HEK293 (cell line): ENCODE results near the gene EDA.

Experiments used
- CTCF ChIA-PET: fragments of 350-600 bp; formaldehyde crosslinking; extraction: SDS; loops from one replicate; lab custom pipeline; 2021; ENCODE audit warnings: antibody characterized with exemption; lab: Yijun Ruan, JAX
- POLR2A ChIA-PET: fragments of 300-600 bp; formaldehyde crosslinking; extraction: SDS; loops from one replicate; lab custom pipeline; 2020; ENCODE audit warnings: antibody characterized with exemption, inconsistent platforms; lab: Yijun Ruan, JAX
- H3K27ac ChIP-seq: fragments of 200-500 bp; sonication (Bioruptor generic); 2 replicates; pipeline ENCODE4 v1.5.1; 2014; ENCODE audit warnings: low read depth, low read length, control low read depth, inconsistent platforms; ENCODE audit errors: extremely low read depth
- H3K36me3 ChIP-seq, 2 experiments: fragments of 200-500 bp in 1 of 2; sonication (Bioruptor generic) in 1 of 2; 1 replicate in 1 of 2; 2 replicates in 1 of 2; pipeline ENCODE4 v1.5.1; 2014 to 2017; ENCODE audit warnings: inconsistent platforms in 2 of 2, low read length in 2 of 2; ENCODE audit not compliant: control insufficient read depth in 2 of 2, insufficient read depth in 1 of 2
- H3K4me1 ChIP-seq: fragments of 200-500 bp; sonication (Bioruptor generic); 2 replicates; pipeline ENCODE4 v1.5.1; 2014; ENCODE audit warnings: mild to moderate bottlenecking, low read length, inconsistent platforms; ENCODE audit not compliant: control insufficient read depth, insufficient read depth
- H3K4me3 ChIP-seq: 2 replicates; pipeline ENCODE4 v1.5.1; 2011; ENCODE audit warnings: low read depth, mild to moderate bottlenecking, control low read depth, low read length, moderate library complexity
- H3K9me3 ChIP-seq: fragments of 200-500 bp; sonication (Bioruptor generic); 2 replicates; pipeline ENCODE4 v1.5.1; 2014; ENCODE audit warnings: low read depth, low read length, inconsistent platforms; ENCODE audit not compliant: control insufficient read depth, insufficient read depth
- KLF10 ChIP-seq: fragments of 450-650 bp; IDR thresholded peaks from 2 replicates; pipeline ENCODE4 v1.5.1; 2018; ENCODE audit warnings: missing biosample characterization, mild to moderate bottlenecking, missing genetic modification characterization
- KLF9 ChIP-seq: fragments of 450-650 bp; formaldehyde crosslinking; IDR thresholded peaks from 2 replicates; pipeline ENCODE4 v1.5.1; 2016; ENCODE audit warnings: missing biosample characterization, missing genetic modification characterization, low read depth
- ZBTB26 ChIP-seq: fragments of 450-650 bp; formaldehyde crosslinking; optimal IDR thresholded peaks from 2 replicates; pipeline ENCODE3; 2016; ENCODE audit warnings: missing biosample characterization, mild to moderate bottlenecking, missing genetic modification characterization
- ZBTB8A ChIP-seq: fragments of 450-650 bp; formaldehyde crosslinking; IDR thresholded peaks from 2 replicates; pipeline ENCODE4 v1.5.1; 2016; ENCODE audit warnings: missing biosample characterization, missing genetic modification characterization
- ZFP69B ChIP-seq: fragments of 450-650 bp; formaldehyde crosslinking; IDR thresholded peaks from 2 replicates; pipeline ENCODE4 v1.5.1; 2016; ENCODE audit warnings: missing biosample characterization, missing genetic modification characterization
- ZNF114 ChIP-seq: fragments of 450-650 bp; formaldehyde crosslinking; IDR thresholded peaks from 2 replicates; pipeline ENCODE4 v1.5.0; 2017; ENCODE audit warnings: missing biosample characterization, missing genetic modification characterization
- ZNF169 ChIP-seq: fragments of 450-650 bp; formaldehyde crosslinking; IDR thresholded peaks from 2 replicates; pipeline ENCODE4 v1.5.1; 2016; ENCODE audit warnings: missing biosample characterization, missing genetic modification characterization
- ZNF18 ChIP-seq: fragments of 450-650 bp; formaldehyde crosslinking; IDR thresholded peaks from 2 replicates; pipeline ENCODE4 v1.5.1; 2016; ENCODE audit warnings: missing biosample characterization, missing genetic modification characterization
- ZNF202 ChIP-seq: fragments of 450-650 bp; formaldehyde crosslinking; IDR thresholded peaks from 2 replicates; pipeline ENCODE4 v1.5.1; 2016; ENCODE audit warnings: missing biosample characterization, missing genetic modification characterization, borderline replicate concordance
- ZNF221 ChIP-seq: fragments of 450-650 bp; formaldehyde crosslinking; IDR thresholded peaks from 2 replicates; pipeline ENCODE4 v1.5.1; 2017; ENCODE audit warnings: missing biosample characterization, missing genetic modification characterization, borderline replicate concordance
- ZNF274 ChIP-seq, 2 experiments: fragments of 200-500 bp in 1 of 2; fragments of 450-650 bp in 1 of 2; sonication (Bioruptor generic) in 1 of 2; formaldehyde crosslinking in 1 of 2; IDR thresholded peaks; 2 replicates each; pipeline versions ENCODE4 v1.5.1 to v1.6.1; 2014 to 2016; ENCODE audit warnings: borderline replicate concordance in 1 of 2, inconsistent platforms in 1 of 2, low read length in 1 of 2, missing biosample characterization in 1 of 2, missing genetic modification characterization in 1 of 2
- ZNF350 ChIP-seq: fragments of 450-650 bp; formaldehyde crosslinking; IDR thresholded peaks from 2 replicates; pipeline ENCODE4 v1.5.0; 2017; ENCODE audit warnings: missing biosample characterization, mild to moderate bottlenecking, missing genetic modification characterization
- ZNF544 ChIP-seq: fragments of 450-650 bp; formaldehyde crosslinking; IDR thresholded peaks from 2 replicates; pipeline ENCODE4 v1.5.0; 2017; ENCODE audit warnings: missing biosample characterization, missing genetic modification characterization
- ZNF629 ChIP-seq: fragments of 450-650 bp; formaldehyde crosslinking; IDR thresholded peaks from 2 replicates; pipeline ENCODE4 v1.5.1; 2017; ENCODE audit warnings: missing biosample characterization, missing genetic modification characterization
- TF ChIP-seq, protein P1 (sequence below): fragments of 450-650 bp; formaldehyde crosslinking; IDR thresholded peaks from 2 replicates; pipeline ENCODE4 v1.5.1; 2016; ENCODE audit warnings: missing biosample characterization, missing genetic modification characterization
- TF ChIP-seq, protein P2 (sequence below): fragments of 450-650 bp; formaldehyde crosslinking; conservative IDR thresholded peaks from 2 replicates; pipeline ENCODE4 v1.5.1; 2016; ENCODE audit warnings: low read depth, missing biosample characterization, missing genetic modification characterization
- TF ChIP-seq, protein P3 (sequence below): fragments of 450-650 bp; formaldehyde crosslinking; IDR thresholded peaks from 2 replicates; pipeline ENCODE4 v1.5.1; 2016; ENCODE audit warnings: missing biosample characterization, missing genetic modification characterization
- TF ChIP-seq, protein P4 (sequence below): fragments of 450-650 bp; formaldehyde crosslinking; IDR thresholded peaks from 2 replicates; pipeline ENCODE4 v1.5.1; 2017; ENCODE audit warnings: missing biosample characterization, missing genetic modification characterization
- TF ChIP-seq, protein P5 (sequence below): IDR thresholded peaks from 2 replicates; pipeline ENCODE4 v1.6.1; 2011; ENCODE audit warnings: mild to moderate bottlenecking, low read depth, low read length, borderline replicate concordance
- TF ChIP-seq, protein P6 (sequence below): fragments of 450-650 bp; formaldehyde crosslinking; IDR thresholded peaks from 2 replicates; pipeline ENCODE4 v1.5.1; 2016; ENCODE audit warnings: missing biosample characterization, missing genetic modification characterization

The EDA gene

GRCh38 chrX:70012756-70013155, 396.8 kb downstream of the EDA start (continued):
- TF ChIP-seq ZNF221 (tag by site-specific recombination) (no peak), KLF10 (no peak), ZNF274 (IDR thresholded peaks at IDR 0.05; ENCODE audit: low read length) (no peak), ZNF274 (tag by site-specific recombination; IDR thresholded peaks at IDR 0.05; ENCODE audit: borderline replicate concordance) (no peak), ZNF114 (tag by site-specific recombination) (no peak), KLF9 (no peak), ZNF18 (tag by site-specific recombination) (no peak), ZNF544 (tag by site-specific recombination) (no peak), ZNF202 (tag by site-specific recombination) (no peak), ZNF350 (tag by site-specific recombination) (no peak), ZBTB8A (tag by site-specific recombination) (no peak), ZFP69B (tag by site-specific recombination) (no peak)
- TF ChIP-seq, protein P1, sequence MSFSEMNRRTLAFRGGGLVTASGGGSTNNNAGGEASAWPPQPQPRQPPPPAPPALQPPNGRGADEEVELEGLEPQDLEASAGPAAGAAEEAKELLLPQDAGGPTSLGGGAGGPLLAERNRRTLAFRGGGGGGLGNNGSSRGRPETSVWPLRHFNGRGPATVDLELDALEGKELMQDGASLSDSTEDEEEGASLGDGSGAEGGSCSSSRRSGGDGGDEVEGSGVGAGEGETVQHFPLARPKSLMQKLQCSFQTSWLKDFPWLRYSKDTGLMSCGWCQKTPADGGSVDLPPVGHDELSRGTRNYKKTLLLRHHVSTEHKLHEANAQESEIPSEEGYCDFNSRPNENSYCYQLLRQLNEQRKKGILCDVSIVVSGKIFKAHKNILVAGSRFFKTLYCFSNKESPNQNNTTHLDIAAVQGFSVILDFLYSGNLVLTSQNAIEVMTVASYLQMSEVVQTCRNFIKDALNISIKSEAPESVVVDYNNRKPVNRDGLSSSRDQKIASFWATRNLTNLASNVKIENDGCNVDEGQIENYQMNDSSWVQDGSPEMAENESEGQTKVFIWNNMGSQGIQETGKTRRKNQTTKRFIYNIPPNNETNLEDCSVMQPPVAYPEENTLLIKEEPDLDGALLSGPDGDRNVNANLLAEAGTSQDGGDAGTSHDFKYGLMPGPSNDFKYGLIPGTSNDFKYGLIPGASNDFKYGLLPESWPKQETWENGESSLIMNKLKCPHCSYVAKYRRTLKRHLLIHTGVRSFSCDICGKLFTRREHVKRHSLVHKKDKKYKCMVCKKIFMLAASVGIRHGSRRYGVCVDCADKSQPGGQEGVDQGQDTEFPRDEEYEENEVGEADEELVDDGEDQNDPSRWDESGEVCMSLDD, result no peak
- TF ChIP-seq, protein P2, sequence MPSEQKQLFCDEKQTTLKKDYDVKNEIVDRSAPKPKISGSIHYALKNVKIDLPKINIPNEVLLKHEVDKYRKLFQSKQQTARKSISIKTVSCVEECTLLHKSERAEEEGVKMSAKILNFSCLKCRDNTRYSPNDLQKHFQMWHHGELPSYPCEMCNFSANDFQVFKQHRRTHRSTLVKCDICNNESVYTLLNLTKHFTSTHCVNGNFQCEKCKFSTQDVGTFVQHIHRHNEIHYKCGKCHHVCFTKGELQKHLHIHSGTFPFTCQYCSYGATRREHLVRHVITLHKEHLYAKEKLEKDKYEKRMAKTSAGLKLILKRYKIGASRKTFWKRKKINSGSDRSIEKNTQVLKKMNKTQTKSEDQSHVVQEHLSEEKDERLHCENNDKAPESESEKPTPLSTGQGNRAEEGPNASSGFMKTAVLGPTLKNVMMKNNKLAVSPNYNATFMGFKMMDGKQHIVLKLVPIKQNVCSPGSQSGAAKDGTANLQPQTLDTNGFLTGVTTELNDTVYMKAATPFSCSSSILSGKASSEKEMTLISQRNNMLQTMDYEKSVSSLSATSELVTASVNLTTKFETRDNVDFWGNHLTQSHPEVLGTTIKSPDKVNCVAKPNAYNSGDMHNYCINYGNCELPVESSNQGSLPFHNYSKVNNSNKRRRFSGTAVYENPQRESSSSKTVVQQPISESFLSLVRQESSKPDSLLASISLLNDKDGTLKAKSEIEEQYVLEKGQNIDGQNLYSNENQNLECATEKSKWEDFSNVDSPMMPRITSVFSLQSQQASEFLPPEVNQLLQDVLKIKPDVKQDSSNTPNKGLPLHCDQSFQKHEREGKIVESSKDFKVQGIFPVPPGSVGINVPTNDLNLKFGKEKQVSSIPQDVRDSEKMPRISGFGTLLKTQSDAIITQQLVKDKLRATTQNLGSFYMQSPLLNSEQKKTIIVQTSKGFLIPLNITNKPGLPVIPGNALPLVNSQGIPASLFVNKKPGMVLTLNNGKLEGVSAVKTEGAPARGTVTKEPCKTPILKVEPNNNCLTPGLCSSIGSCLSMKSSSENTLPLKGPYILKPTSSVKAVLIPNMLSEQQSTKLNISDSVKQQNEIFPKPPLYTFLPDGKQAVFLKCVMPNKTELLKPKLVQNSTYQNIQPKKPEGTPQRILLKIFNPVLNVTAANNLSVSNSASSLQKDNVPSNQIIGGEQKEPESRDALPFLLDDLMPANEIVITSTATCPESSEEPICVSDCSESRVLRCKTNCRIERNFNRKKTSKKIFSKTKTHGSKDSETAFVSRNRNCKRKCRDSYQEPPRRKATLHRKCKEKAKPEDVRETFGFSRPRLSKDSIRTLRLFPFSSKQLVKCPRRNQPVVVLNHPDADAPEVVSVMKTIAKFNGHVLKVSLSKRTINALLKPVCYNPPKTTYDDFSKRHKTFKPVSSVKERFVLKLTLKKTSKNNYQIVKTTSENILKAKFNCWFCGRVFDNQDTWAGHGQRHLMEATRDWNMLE (tag by site-specific recombination), result no peak
- TF ChIP-seq, protein P3, sequence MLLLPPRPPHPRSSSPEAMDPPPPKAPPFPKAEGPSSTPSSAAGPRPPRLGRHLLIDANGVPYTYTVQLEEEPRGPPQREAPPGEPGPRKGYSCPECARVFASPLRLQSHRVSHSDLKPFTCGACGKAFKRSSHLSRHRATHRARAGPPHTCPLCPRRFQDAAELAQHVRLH (tag by site-specific recombination), result no peak

- no peaks in the 10 kb centered on the region; the same call in 1 of the 2 replicates for H3K9me3 ChIP-seq
- POLR2A ChIA-PET, result no interaction called here
- H3K36me3 ChIP-seq, result no peaks in the 10 kb centered on the region
- no peak overlapping the region for H3K27ac ChIP-seq
- CTCF ChIA-PET, result interaction anchor here (8.4 kb wide), 1 partner anchor 16 kb away, joined by 46 read pairs; no protein-coding TSS in a partner anchor
- no peaks in the 10 kb centered on the region for H3K4me1 ChIP-seq
- no peak overlapping the region for H3K4me3 ChIP-seq
- TF ChIP-seq ZBTB26 (tag by site-specific recombination), result no peak
- no peak for TF ChIP-seq ZNF629 (tag by site-specific recombination)
- TF ChIP-seq, protein P4, sequence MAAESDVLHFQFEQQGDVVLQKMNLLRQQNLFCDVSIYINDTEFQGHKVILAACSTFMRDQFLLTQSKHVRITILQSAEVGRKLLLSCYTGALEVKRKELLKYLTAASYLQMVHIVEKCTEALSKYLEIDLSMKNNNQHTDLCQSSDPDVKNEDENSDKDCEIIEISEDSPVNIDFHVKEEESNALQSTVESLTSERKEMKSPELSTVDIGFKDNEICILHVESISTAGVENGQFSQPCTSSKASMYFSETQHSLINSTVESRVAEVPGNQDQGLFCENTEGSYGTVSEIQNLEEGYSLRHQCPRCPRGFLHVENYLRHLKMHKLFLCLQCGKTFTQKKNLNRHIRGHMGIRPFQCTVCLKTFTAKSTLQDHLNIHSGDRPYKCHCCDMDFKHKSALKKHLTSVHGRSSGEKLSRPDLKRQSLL, result no peak
- TF ChIP-seq, protein P5, sequence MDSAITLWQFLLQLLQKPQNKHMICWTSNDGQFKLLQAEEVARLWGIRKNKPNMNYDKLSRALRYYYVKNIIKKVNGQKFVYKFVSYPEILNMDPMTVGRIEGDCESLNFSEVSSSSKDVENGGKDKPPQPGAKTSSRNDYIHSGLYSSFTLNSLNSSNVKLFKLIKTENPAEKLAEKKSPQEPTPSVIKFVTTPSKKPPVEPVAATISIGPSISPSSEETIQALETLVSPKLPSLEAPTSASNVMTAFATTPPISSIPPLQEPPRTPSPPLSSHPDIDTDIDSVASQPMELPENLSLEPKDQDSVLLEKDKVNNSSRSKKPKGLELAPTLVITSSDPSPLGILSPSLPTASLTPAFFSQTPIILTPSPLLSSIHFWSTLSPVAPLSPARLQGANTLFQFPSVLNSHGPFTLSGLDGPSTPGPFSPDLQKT, result no peak
- TF ChIP-seq, protein P6, sequence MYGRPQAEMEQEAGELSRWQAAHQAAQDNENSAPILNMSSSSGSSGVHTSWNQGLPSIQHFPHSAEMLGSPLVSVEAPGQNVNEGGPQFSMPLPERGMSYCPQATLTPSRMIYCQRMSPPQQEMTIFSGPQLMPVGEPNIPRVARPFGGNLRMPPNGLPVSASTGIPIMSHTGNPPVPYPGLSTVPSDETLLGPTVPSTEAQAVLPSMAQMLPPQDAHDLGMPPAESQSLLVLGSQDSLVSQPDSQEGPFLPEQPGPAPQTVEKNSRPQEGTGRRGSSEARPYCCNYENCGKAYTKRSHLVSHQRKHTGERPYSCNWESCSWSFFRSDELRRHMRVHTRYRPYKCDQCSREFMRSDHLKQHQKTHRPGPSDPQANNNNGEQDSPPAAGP (tag by site-specific recombination), result no peak
- no peak for TF ChIP-seq ZNF169 (tag by site-specific recombination)
Measured at GRCh38 chrX:70013466-70014381, 397.8 kb downstream of the EDA start.
